Measurements from ENCODE around the gene TBP. TPM values are rescaled to one million over a fixed set of nuclear protein-coding genes. Genes with fewer than 3 reads are reported as not detected.
"Not testable (repeated sequence)": the region's sequence is repeated elsewhere in the genome, so short reads cannot be mapped to it uniquely, and the experiment has no call there.

TBP gene
- total RNA-seq, 3 donors from 2014 or later (not counting 1 experiment from before 2014, with no cell fraction given) = 13.0 to 18.4 (median 14.2) TPM

- no peak overlapping the region for H3K27ac ChIP-seq (ENCODE audit: low read length)
- no peak for DNase-seq
- Mint-ChIP-seq H3K4me3 (no peak overlapping the region), H3K9me3 (peaks cover 11 to 18% of the 10 kb centered on the region in 2 donors), H3K27me3 (ENCODE audit: low read depth in 2 of 2) (peaks cover 14 to 58% of the 10 kb centered on the region in 2 donors), H3K36me3 (peaks cover 28% of the 10 kb centered on the region), H3K4me1 (no peaks in the 10 kb centered on the region), H3K27ac (no peak overlapping the region)
- H3K4me3 ChIP-seq (ENCODE audit: low read length) = no peak overlapping the region
- TF ChIP-seq CTCF (IDR thresholded peaks at IDR 0.05) = no peak
- intact Hi-C loops (cut with micrococcal nuclease) = no loop called here
- no peaks in the 10 kb centered on the region for H3K4me1 ChIP-seq (ENCODE audit: control insufficient read depth, insufficient read depth, low read length)
- WGBS (ENCODE audit: insufficient coverage) = 100% methylated on average over 1 of the region's 1 CpG
- H3K27me3 ChIP-seq (ENCODE audit: control insufficient read depth, insufficient read depth, low read length) = no peaks in the 10 kb centered on the region
- H3K36me3 ChIP-seq (ENCODE audit: control insufficient read depth, insufficient read depth, low read length) = no peaks in the 10 kb centered on the region
- peaks cover 15% of the 10 kb centered on the region for H3K9me3 ChIP-seq (ENCODE audit: control insufficient read depth, insufficient read depth, low read length)
- ATAC-seq = no peak
Measured at GRCh38 chr6:170590725-170591124, 36.6 kb downstream of the TBP start.

GRCh38 chr6:170596426-170596825 is 42.3 kb downstream of the TBP start:
- no peaks in the 10 kb centered on the region for H3K4me1 Mint-ChIP-seq
- no peak for ATAC-seq
- H3K27ac Mint-ChIP-seq = no peak overlapping the region

GRCh38 chr6:170597278-170597677 is 43.1 kb downstream of the TBP start:
- H3K4me3 ChIP-seq (ENCODE audit: low read length) = no peak overlapping the region
- peaks cover 9% of the 10 kb centered on the region for H3K9me3 ChIP-seq (ENCODE audit: control insufficient read depth, insufficient read depth, low read length)
- Mint-ChIP-seq H3K27me3 (ENCODE audit: low read depth in 2 of 2) (peaks cover 13 to 68% of the 10 kb centered on the region in 2 donors), H3K4me3 (no peak overlapping the region), H3K4me1 (no peaks in the 10 kb centered on the region), H3K9me3 (peaks cover 2 to 4% of the 10 kb centered on the region in 2 donors), H3K27ac (no peak overlapping the region), H3K36me3 (peaks cover 9% of the 10 kb centered on the region)
- no peaks in the 10 kb centered on the region for H3K4me1 ChIP-seq (ENCODE audit: control insufficient read depth, insufficient read depth, low read length)
- peaks cover 3% of the 10 kb centered on the region for H3K27me3 ChIP-seq (ENCODE audit: control insufficient read depth, insufficient read depth, low read length)
- DNase-seq (no peak), ATAC-seq (no peak)
- H3K27ac ChIP-seq (ENCODE audit: low read length) = no peak overlapping the region
- H3K36me3 ChIP-seq (ENCODE audit: control insufficient read depth, insufficient read depth, low read length) = no peaks in the 10 kb centered on the region
- intact Hi-C loops (cut with micrococcal nuclease) = no loop called here
- no peak for TF ChIP-seq CTCF (IDR thresholded peaks at IDR 0.05)

More at GRCh38 chr6:170596426-170596825, 42.3 kb downstream of the TBP start:
- H3K4me3 Mint-ChIP-seq = no peak overlapping the region
- Histone ChIP-seq H3K4me3 (ENCODE audit: low read length) (no peak overlapping the region), H3K27me3 (ENCODE audit: control insufficient read depth, insufficient read depth, low read length) (peaks cover 3% of the 10 kb centered on the region), H3K9me3 (ENCODE audit: control insufficient read depth, insufficient read depth, low read length) (peaks cover 9% of the 10 kb centered on the region), H3K36me3 (ENCODE audit: control insufficient read depth, insufficient read depth, low read length) (no peaks in the 10 kb centered on the region), H3K4me1 (ENCODE audit: control insufficient read depth, insufficient read depth, low read length) (no peaks in the 10 kb centered on the region), H3K27ac (ENCODE audit: low read length) (no peak overlapping the region)
- no peak for DNase-seq
- peaks cover 5 to 12% of the 10 kb centered on the region in 2 donors for H3K9me3 Mint-ChIP-seq
- H3K36me3 Mint-ChIP-seq = peaks cover 18% of the 10 kb centered on the region
- H3K27me3 Mint-ChIP-seq (ENCODE audit: low read depth in 2 of 2) = peaks cover 17 to 71% of the 10 kb centered on the region in 2 donors
- no peak for TF ChIP-seq CTCF (IDR thresholded peaks at IDR 0.05)
- intact Hi-C loops (cut with micrococcal nuclease) = no loop called here

- H3K36me3 Mint-ChIP-seq = no peaks in the 10 kb centered on the region
- H3K4me1 ChIP-seq (ENCODE audit: control insufficient read depth, insufficient read depth, low read length) = no peaks in the 10 kb centered on the region
- peaks cover 39 to 73% of the 10 kb centered on the region in 2 donors for H3K27me3 Mint-ChIP-seq (ENCODE audit: low read depth in 2 of 2)
- H3K4me3 Mint-ChIP-seq = no peak overlapping the region
- no peak for TF ChIP-seq CTCF (IDR thresholded peaks at IDR 0.05)
- DNase-seq (no peak), ATAC-seq (no peak)
- WGBS (ENCODE audit: insufficient coverage) = 74% methylated on average over 6 of the region's 6 CpGs
- no peak overlapping the region for H3K4me3 ChIP-seq (ENCODE audit: low read length)
- H3K27ac Mint-ChIP-seq = no peak overlapping the region
- H3K9me3 ChIP-seq (ENCODE audit: control insufficient read depth, insufficient read depth, low read length) = no peaks in the 10 kb centered on the region
- no peaks in the 10 kb centered on the region for H3K4me1 Mint-ChIP-seq
- H3K27ac ChIP-seq (ENCODE audit: low read length) = no peak overlapping the region
- H3K9me3 Mint-ChIP-seq = no peaks in the 10 kb centered on the region
- no peaks in the 10 kb centered on the region for H3K36me3 ChIP-seq (ENCODE audit: control insufficient read depth, insufficient read depth, low read length)
- no peaks in the 10 kb centered on the region for H3K27me3 ChIP-seq (ENCODE audit: control insufficient read depth, insufficient read depth, low read length)
- intact Hi-C loops (cut with micrococcal nuclease) = no loop called here
Measured at GRCh38 chr6:170605574-170606259, 51.5 kb downstream of the TBP start.

GRCh38 chr6:170609225-170609624 is 55.1 kb downstream of the TBP start:
- H3K4me3 ChIP-seq (ENCODE audit: low read length); H3K4me3 Mint-ChIP-seq; H3K4me1 ChIP-seq (ENCODE audit: control insufficient read depth, insufficient read depth, low read length); H3K36me3 ChIP-seq (ENCODE audit: control insufficient read depth, insufficient read depth, low read length); H3K27ac Mint-ChIP-seq; ATAC-seq; intact Hi-C loops (cut with micrococcal nuclease); H3K9me3 Mint-ChIP-seq; H3K36me3 Mint-ChIP-seq; H3K27me3 ChIP-seq (ENCODE audit: control insufficient read depth, insufficient read depth, low read length); H3K27ac ChIP-seq (ENCODE audit: low read length); H3K4me1 Mint-ChIP-seq; H3K9me3 ChIP-seq (ENCODE audit: control insufficient read depth, insufficient read depth, low read length); DNase-seq: not testable (repeated sequence)
- WGBS (ENCODE audit: insufficient coverage) = 79% methylated on average over 4 of the region's 8 CpGs
- peaks cover 38 to 57% of the 10 kb centered on the region in 2 donors for H3K27me3 Mint-ChIP-seq (ENCODE audit: low read depth in 2 of 2)

Data from natural killer cell (primary cell).